Measurements from ENCODE around the gene C12orf60. TPM values are rescaled to one million over a fixed set of nuclear protein-coding genes. Genes with fewer than 3 reads are reported as not detected.

C12orf60 gene
- total RNA-seq, 4 donors from 2014 or later = 0.33 to 2.5 (median 0.73) TPM

DNA sequence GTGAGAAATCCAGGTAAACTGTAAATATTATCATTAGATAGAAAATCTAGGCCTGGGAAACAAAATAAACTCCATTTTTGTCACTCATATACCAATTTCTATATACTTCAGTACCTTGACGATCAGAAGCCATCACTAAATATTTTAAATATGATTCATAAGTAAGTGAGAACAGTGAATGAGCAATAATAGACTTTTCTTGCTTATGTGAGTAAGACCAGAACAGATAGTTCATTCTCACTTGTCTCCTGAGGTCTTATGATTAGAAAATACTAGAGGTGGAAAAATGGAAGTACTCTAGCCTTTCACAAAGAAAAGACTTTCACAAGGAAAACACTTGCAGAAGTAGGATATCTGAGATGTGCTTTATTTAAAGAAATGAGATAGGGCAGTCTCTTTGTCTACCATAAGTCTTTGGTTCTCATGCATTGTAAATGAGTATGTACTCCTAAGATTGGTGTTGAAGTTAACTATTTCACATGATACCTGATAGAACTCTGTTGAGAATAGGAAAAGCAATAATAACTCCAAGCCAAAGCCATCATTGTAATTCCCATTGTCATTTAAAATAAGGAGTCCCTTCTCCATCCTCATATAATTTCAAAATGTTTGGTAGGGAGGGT lies 20.7 kb downstream of the C12orf60 start:
- TF ChIP-seq, protein P1, sequence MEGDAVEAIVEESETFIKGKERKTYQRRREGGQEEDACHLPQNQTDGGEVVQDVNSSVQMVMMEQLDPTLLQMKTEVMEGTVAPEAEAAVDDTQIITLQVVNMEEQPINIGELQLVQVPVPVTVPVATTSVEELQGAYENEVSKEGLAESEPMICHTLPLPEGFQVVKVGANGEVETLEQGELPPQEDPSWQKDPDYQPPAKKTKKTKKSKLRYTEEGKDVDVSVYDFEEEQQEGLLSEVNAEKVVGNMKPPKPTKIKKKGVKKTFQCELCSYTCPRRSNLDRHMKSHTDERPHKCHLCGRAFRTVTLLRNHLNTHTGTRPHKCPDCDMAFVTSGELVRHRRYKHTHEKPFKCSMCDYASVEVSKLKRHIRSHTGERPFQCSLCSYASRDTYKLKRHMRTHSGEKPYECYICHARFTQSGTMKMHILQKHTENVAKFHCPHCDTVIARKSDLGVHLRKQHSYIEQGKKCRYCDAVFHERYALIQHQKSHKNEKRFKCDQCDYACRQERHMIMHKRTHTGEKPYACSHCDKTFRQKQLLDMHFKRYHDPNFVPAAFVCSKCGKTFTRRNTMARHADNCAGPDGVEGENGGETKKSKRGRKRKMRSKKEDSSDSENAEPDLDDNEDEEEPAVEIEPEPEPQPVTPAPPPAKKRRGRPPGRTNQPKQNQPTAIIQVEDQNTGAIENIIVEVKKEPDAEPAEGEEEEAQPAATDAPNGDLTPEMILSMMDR (IDR thresholded peaks at IDR 0.05) = no peak
- TF ChIP-seq POLR2A (IDR thresholded peaks at IDR 0.05) = no peak
- no peaks in the 10 kb centered on the region for H3K4me1 ChIP-seq
- no peaks in the 10 kb centered on the region for H3K36me3 ChIP-seq
- no peaks in the 10 kb centered on the region for H3K27me3 ChIP-seq
- no peak for DNase-seq
- intact Hi-C loops (cut with DNase I) = no loop called here
- no peak overlapping the region for H3K4me3 ChIP-seq (replicated peaks in 1 of 3)
- WGBS, 2 donors = 86 to 92% methylated on average over 1 of the region's 1 CpG
- H3K27ac ChIP-seq = no peak overlapping the region
- H3K9me3 ChIP-seq = no peaks in the 10 kb centered on the region

- TF ChIP-seq POLR2A (IDR thresholded peaks at IDR 0.05) = no peak
- TF ChIP-seq, protein P1 (IDR thresholded peaks at IDR 0.05) = no peak
- intact Hi-C loops (cut with DNase I) = no loop called here
- DNase-seq = no peak
- no peak overlapping the region for H3K27ac ChIP-seq
- no peak overlapping the region for H3K4me3 ChIP-seq (replicated peaks in 1 of 3)
- no peaks in the 10 kb centered on the region for H3K9me3 ChIP-seq
- H3K4me1 ChIP-seq = no peaks in the 10 kb centered on the region
- no peaks in the 10 kb centered on the region for H3K36me3 ChIP-seq
- H3K27me3 ChIP-seq = no peaks in the 10 kb centered on the region
Measured at GRCh38 chr12:14825256-14825655, 21.8 kb downstream of the C12orf60 start.

DNA sequence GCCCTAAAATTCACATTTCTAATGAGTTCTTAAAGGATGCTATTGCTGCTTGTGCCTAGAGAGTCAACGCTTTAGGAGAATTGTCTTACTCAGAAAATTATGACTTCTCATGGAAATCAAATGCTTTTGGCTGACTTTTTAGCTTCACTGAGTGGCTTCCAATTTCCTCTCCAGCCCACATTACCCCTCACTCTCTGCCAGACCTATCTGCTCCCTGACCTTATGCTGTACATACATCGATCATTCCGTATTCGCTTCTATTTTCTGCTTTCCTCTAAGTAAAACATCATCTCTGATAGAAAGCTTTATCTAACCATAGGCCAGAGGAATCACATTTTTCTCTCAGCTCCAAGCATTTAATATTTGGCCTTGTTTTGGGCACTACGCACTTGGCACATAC lies 23.0 kb downstream of the C12orf60 start:
- 74 to 85% methylated on average over 5 of the region's 5 CpGs for WGBS, 2 donors
- Histone ChIP-seq H3K27ac (peak overlapping the region in 1 of 3 donors; percentile 32), H3K36me3 (no peaks in the 10 kb centered on the region), H3K4me3 (replicated peaks in 1 of 3) (no peak overlapping the region), H3K9me3 (no peaks in the 10 kb centered on the region), H3K4me1 (no peaks in the 10 kb centered on the region), H3K27me3 (no peaks in the 10 kb centered on the region)
- TF ChIP-seq POLR2A (IDR thresholded peaks at IDR 0.05) = no peak
- TF ChIP-seq, protein P1 (IDR thresholded peaks at IDR 0.05) = no peak
- intact Hi-C loops (cut with DNase I) = no loop called here
- DNase-seq = no peak

GRCh38 chr12:14827043-14827442 lies 23.6 kb downstream of the C12orf60 start:
- no peak for DNase-seq
- no peaks in the 10 kb centered on the region for H3K36me3 ChIP-seq
- H3K27ac ChIP-seq = peak overlapping the region in 1 of 3 donors; percentile 32
- intact Hi-C loops (cut with DNase I) = no loop called here
- H3K27me3 ChIP-seq = no peaks in the 10 kb centered on the region
- no peak overlapping the region for H3K4me3 ChIP-seq (replicated peaks in 1 of 3)
- H3K9me3 ChIP-seq = no peaks in the 10 kb centered on the region
- H3K4me1 ChIP-seq = no peaks in the 10 kb centered on the region
- TF ChIP-seq POLR2A (IDR thresholded peaks at IDR 0.05) = no peak
- TF ChIP-seq, protein P1 (IDR thresholded peaks at IDR 0.05) = no peak
- WGBS, 2 donors = 97 to 98% methylated on average over 2 of the region's 2 CpGs

DNA sequence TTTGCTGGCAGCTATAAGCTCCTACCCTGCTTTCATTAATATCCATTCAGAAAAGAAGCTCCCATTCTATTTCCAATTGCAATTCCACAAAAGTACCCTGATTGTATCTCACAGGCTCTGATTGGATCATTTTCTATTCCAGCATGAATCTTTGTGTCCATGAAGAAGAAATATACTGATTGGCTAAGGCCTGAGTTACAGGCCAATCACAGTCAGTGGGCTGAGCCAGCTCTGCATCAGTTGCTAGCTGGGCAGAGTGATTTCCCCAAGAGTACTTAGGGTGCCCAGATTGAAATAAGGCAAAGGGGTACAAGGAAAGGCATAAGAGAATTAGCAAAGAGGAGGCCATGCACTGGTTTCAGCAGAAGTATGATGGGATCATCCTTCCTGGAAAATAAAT lies 25.4 kb downstream of the C12orf60 start:
- Histone ChIP-seq H3K27me3 (no peaks in the 10 kb centered on the region), H3K27ac (no peak overlapping the region), H3K36me3 (no peaks in the 10 kb centered on the region), H3K9me3 (no peaks in the 10 kb centered on the region), H3K4me1 (no peaks in the 10 kb centered on the region), H3K4me3 (replicated peaks in 1 of 3) (no peak overlapping the region)
- no peak for DNase-seq
- intact Hi-C loops (cut with DNase I) = no loop called here
- TF ChIP-seq POLR2A (IDR thresholded peaks at IDR 0.05) = no peak
- TF ChIP-seq, protein P1 (IDR thresholded peaks at IDR 0.05) = no peak

All from thyroid gland (tissue), 4 donors.